Ovary (tissue), 3 donors: ENCODE results near the gene YWHAQ.

Experiments used
- POLR2A ChIP-seq: fragments of 450-650 bp; IDR thresholded peaks from one replicate; pipeline ENCODE4 v1.6.1; 2017; ENCODE audit warnings: antibody characterized with exemption, mild to moderate bottlenecking, moderate library complexity
- TF ChIP-seq, protein P1 (sequence below), 3 donors: fragments of 450-650 bp in 2 of 3; fragments of 200-600 bp in 1 of 3; IDR thresholded peaks; one replicate each; pipeline versions ENCODE4 v1.5.1 to v1.8.0; 2016 to 2022; ENCODE audit warnings: antibody characterized with exemption in 3 of 3, mild to moderate bottlenecking in 1 of 3
- donor health status: DM: no; HTN: no; CAD: no.

DNA sequence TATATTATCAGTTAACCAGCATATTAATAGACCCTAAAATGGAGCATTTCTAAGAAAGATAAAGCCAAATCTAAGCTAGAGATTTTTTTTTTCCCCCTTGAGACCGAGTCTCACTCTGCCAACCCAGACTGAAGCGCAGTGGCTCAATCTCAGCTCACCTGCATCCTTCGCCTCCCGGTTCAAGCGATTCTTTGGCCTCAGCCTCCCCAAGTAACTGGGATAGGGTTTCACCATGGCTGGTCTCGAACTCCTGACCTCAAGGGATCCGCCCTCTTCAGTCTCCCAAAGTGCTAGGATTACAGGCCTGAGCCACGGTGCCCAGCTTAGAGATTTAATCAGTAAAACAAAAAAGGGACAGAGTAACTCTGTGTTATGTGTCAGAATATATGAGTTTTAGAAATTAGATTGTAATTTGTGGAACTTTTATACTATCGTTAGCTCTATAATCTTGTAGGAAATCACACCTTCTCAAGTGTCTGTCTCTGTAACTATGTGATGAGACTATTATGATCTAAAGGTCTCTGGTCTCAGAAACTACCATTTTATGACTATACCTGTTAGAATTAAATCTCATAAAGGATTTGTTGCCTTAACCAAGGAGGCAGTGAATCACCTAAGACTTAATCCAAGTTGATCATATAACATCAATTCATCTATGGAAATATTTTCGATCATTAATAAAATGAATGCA, 34.0 kb downstream of the YWHAQ start:
- TF ChIP-seq, protein P1, sequence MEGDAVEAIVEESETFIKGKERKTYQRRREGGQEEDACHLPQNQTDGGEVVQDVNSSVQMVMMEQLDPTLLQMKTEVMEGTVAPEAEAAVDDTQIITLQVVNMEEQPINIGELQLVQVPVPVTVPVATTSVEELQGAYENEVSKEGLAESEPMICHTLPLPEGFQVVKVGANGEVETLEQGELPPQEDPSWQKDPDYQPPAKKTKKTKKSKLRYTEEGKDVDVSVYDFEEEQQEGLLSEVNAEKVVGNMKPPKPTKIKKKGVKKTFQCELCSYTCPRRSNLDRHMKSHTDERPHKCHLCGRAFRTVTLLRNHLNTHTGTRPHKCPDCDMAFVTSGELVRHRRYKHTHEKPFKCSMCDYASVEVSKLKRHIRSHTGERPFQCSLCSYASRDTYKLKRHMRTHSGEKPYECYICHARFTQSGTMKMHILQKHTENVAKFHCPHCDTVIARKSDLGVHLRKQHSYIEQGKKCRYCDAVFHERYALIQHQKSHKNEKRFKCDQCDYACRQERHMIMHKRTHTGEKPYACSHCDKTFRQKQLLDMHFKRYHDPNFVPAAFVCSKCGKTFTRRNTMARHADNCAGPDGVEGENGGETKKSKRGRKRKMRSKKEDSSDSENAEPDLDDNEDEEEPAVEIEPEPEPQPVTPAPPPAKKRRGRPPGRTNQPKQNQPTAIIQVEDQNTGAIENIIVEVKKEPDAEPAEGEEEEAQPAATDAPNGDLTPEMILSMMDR (IDR thresholded peaks at IDR 0.05): no peak
- TF ChIP-seq POLR2A: no peak
